Ishikawa (cell line): ENCODE measurements around the gene DIP2C.

Source experiments
- CEBPB ChIP-seq: IDR thresholded peaks from 2 replicates; pipeline ENCODE4 v1.6.1; 2012
- CREB1 ChIP-seq: IDR thresholded peaks from 2 replicates; pipeline ENCODE4 v1.6.1; 2012; ENCODE audit warnings: low read depth
- EGR1 ChIP-seq: IDR thresholded peaks from 2 replicates; pipeline ENCODE4 v1.6.1; 2012
- EP300 ChIP-seq: IDR thresholded peaks from 2 replicates; pipeline ENCODE4 v1.6.1; 2012; ENCODE audit warnings: borderline replicate concordance
- FOXM1 ChIP-seq: IDR thresholded peaks from 2 replicates; pipeline ENCODE4 v1.6.1; 2012; ENCODE audit warnings: low read depth, borderline replicate concordance
- MAX ChIP-seq: IDR thresholded peaks from 2 replicates; pipeline ENCODE4 v1.6.1; 2012
- NFIC ChIP-seq: IDR thresholded peaks from 2 replicates; pipeline ENCODE4 v1.6.1; 2012
- RAD21 ChIP-seq: IDR thresholded peaks from 2 replicates; pipeline ENCODE4 v1.6.1; 2012; ENCODE audit warnings: low read depth
- REST ChIP-seq: IDR thresholded peaks from 2 replicates; pipeline ENCODE4 v1.6.1; 2012; ENCODE audit warnings: low read depth, mild to moderate bottlenecking
- TAF1 ChIP-seq: IDR thresholded peaks from 2 replicates; pipeline ENCODE4 v1.6.1; 2012; ENCODE audit warnings: low read depth, mild to moderate bottlenecking
- TCF12 ChIP-seq: IDR thresholded peaks from 2 replicates; pipeline ENCODE4 v1.6.1; 2012; ENCODE audit warnings: low read depth
- TEAD4 ChIP-seq: IDR thresholded peaks from 2 replicates; pipeline ENCODE4 v1.6.1; 2012
- USF1 ChIP-seq: IDR thresholded peaks from 2 replicates; pipeline ENCODE4 v1.6.1; 2012
- YY1 ChIP-seq: IDR thresholded peaks from 2 replicates; pipeline ENCODE4 v1.6.1; 2012; ENCODE audit warnings: low read depth
- ZBTB7A ChIP-seq: IDR thresholded peaks from 2 replicates; pipeline ENCODE4 v1.6.1; 2012; ENCODE audit warnings: low read depth

The DIP2C gene

GRCh38 chr10:681670-682318 is 7.7 kb downstream of the DIP2C start:
- TF ChIP-seq TAF1, result no peak
- no peak for TF ChIP-seq RAD21
- TF ChIP-seq YY1, result no peak
- no peak for TF ChIP-seq REST
- TF ChIP-seq TCF12, result no peak
- no peak for TF ChIP-seq USF1
- no peak for TF ChIP-seq MAX
- TF ChIP-seq TEAD4, result no peak
- TF ChIP-seq CEBPB, result no peak
- TF ChIP-seq EGR1, result no peak
- TF ChIP-seq FOXM1, result no peak
- TF ChIP-seq ZBTB7A, result no peak
- no peak for TF ChIP-seq CREB1
- TF ChIP-seq NFIC, result no peak
- TF ChIP-seq EP300, result no peak

GRCh38 chr10:680745-681144 is 8.7 kb downstream of the DIP2C start:
- TF ChIP-seq EGR1 (no peak), EP300 (no peak), FOXM1 (no peak), RAD21 (no peak), USF1 (no peak), CREB1 (no peak), REST (no peak)

- TF ChIP-seq ZBTB7A (no peak), TEAD4 (no peak), NFIC (no peak), TAF1 (no peak)
These were observed 9.3 kb downstream of the DIP2C start for GRCh38 chr10:680146-680545.

- TF ChIP-seq EGR1 (no peak), MAX (no peak), NFIC (no peak), FOXM1 (no peak), USF1 (no peak), TAF1 (no peak), YY1 (no peak), CREB1 (no peak), CEBPB (no peak), ZBTB7A (no peak), EP300 (no peak), REST (no peak)
These were observed 9.9 kb downstream of the DIP2C start for GRCh38 chr10:679556-679955.
